ENCODE data around the gene PALB2.

PALB2 gene

DNA sequence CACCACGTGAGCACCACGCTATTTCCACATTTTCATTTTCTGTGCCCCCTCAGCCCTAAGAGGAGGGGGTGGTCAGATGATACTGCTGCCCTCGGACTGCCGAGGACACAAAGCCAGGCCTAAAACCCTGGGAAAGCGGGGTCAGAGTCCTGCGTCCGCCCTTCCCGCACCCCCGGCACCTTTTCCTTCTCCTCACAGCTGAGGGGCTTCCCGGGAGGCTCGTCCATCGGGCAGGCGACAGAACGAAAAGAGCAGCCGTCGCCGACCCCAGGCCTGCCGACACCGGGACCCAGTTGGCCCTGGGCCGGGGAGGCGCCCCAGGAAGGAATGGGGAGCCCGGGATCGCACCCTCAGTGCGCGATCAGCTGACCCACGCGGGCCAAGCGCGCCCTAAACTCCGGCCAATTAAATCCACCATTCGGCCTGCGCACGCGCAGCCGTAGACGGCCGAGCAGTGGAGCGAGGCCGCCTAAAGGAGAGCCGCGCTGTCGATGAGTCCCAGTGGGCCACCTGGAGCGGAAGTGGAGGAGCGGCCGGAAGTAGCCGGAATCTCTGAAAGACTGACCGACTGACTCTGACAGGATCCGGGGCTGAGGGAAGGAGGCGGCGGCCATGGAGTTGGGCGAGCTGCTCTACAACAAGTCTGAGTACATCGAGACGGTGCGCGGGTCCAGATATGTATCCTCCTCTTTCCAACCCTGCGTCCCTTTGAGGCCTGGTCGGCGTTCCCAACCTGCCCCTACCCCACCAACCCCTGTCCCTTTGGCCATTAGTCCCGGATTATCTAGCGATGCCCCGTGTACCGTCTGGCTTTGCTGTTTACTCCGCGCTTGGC lies at the start of gene PALB2, which contains the start of gene DCTN5:
TSS of gene PALB2 (minus strand) at position 380 of the 835 bp plus-strand sequence. CDS start at position 227, 153 bp downstream.
TSS of gene DCTN5 (plus strand) at position 536 of the 835 bp plus-strand sequence. CDS start at position 613, 77 bp downstream.
- peak; percentile 80 to 82 for DNase-seq (ENCODE audit: low read depth in 2 of 2)

GRCh38 chr16:23689442-23690187 lies 48.5 kb upstream of the PALB2 start:
- DNase-seq (ENCODE audit: low read depth in 2 of 2): no peak

GRCh38 chr16:23687034-23687808 lies 46.1 kb upstream of the PALB2 start:
- DNase-seq (ENCODE audit: low read depth in 2 of 2): no peak

DNA sequence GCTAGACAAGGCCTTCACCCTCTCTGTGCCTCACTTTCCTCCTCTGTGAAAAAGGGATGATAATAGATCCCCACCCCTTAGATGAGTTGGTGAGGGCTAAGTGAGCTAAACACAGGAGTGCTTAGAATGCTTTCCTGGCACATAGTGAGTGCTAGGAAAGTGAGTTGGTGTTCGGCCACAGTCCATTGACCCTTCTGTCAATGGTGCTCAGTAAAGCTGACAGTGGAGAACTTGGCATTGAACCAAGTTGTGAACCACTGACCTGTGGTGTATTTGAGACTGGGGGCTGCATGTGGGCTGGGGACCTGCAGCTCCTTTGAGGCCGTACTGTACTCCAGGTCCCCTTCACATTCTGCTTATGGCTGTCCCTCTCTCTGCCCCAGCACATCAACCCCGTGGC lies 42.4 kb upstream of the PALB2 start:
- DNase-seq (ENCODE audit: low read depth in 2 of 2): no peak

GRCh38 chr16:23682181-23682580 lies 41.1 kb upstream of the PALB2 start:
- DNase-seq (ENCODE audit: low read depth in 2 of 2): peak; percentile 20 to 32

DNA sequence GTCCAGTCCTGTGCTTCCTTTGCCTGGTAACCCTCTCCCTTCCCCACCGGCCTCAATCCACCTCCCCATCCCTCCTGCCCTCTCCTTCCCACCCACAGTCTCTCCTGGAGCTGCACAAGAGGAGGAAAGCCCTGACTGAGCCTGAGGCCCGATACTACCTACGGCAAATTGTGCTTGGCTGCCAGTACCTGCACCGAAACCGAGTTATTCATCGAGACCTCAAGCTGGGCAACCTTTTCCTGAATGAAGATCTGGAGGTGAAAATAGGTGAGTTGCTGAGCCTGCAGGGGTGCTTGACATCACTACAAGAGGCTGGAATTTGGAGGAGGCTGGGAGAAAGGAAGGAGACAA lies 38.9 kb upstream of the PALB2 start:
- no peak for DNase-seq (ENCODE audit: low read depth in 2 of 2)

- DNase-seq (ENCODE audit: low read depth in 2 of 2): no peak
These were observed 38.3 kb upstream of the PALB2 start for GRCh38 chr16:23679274-23679985.

DNA sequence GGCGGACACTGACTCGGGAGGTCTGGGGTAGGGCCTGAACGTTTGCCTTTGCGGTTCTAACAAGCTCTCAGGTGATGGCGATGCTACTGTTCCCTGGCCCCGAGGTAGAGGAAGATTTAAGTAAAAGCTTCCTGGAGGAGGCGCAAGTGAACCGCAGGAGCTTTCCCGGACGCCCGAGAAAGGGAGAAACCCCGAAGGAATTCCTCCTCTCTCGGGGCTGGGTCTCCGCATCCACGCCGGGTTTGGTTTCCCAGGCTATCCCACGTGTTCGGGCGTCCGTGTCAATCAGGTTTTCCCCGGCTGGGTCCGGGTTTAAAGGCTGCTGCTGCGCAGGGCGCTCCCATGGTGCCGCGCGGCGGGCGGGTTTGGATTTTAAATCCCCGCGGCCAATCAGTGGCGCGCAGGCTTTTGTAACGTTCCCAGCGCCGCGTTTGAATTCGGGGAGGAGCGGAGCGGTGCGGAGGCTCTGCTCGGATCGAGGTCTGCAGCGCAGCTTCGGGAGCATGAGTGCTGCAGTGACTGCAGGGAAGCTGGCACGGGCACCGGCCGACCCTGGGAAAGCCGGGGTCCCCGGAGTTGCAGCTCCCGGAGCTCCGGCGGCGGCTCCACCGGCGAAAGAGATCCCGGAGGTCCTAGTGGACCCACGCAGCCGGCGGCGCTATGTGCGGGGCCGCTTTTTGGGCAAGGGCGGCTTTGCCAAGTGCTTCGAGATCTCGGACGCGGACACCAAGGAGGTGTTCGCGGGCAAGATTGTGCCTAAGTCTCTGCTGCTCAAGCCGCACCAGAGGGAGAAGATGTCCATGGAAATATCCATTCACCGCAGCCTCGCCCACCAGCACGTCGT lies 37.5 kb upstream of the PALB2 start, which contains the start of gene PLK1:
TSS of gene PLK1 (plus strand) at position 460 of the 844 bp plus-strand sequence. CDS start at position 504, 44 bp downstream.
- peak; percentile 49 to 51 for DNase-seq (ENCODE audit: low read depth in 2 of 2)

- no peak for DNase-seq (ENCODE audit: low read depth in 2 of 2)
These were observed 35.9 kb upstream of the PALB2 start for GRCh38 chr16:23676924-23677480.

DNA sequence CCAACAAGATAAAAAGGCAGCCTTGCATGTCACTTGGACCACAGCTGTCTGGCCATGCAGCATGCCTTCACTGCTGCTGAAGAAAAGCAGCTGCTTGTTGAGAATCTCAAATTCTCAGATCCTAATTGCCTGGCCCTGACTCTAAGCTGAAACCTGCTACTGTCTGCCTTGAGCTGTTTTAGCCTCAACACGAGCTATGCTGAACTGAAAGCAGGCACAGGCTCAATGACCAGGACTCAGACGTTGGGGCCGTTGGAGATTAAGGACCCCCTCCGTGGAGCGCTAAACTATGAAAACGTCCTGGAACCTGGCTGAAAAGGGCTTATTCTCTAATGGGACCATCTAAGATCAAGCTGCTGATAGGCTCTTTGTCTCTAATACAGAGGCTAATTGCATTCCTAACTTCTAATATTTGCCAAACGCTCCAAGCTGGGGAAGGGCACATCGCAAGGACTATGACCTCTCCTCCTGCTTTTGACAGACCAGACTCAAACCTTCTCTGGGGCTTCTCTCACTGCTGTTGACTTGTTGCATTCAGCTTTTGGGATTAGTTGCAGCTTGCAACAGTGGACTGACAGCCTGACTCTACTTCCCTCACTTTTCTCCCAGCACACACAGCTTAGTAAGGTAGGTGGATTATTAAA lies 33.0 kb upstream of the PALB2 start:
- no peak for DNase-seq (ENCODE audit: low read depth in 2 of 2)

- DNase-seq (ENCODE audit: low read depth in 2 of 2): peak; percentile 49 to 55
These were observed 29.1 kb upstream of the PALB2 start for GRCh38 chr16:23670137-23670776.

DNA sequence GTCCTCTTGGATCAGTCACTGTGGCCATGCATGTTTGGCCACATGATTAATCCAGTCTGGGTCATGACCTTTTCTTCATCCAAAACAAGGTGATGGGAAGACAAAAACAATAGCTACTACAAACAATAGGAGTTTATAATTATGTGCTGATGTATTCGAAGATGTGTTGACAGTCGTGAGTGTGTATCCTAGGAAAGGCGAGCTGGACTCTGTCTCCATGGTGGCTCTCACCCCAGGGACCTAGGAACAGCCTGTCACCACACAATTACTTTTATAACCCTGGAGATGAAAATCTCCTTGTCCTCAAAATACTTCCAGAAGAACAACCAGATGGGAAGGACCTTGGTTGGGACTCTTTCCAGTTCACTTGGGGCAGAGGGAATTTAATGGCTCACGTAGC lies 27.8 kb upstream of the PALB2 start:
- DNase-seq (ENCODE audit: low read depth in 2 of 2): no peak

- no peak for DNase-seq (ENCODE audit: low read depth in 2 of 2)
These were observed 27.1 kb upstream of the PALB2 start for GRCh38 chr16:23668225-23668624.

DNA sequence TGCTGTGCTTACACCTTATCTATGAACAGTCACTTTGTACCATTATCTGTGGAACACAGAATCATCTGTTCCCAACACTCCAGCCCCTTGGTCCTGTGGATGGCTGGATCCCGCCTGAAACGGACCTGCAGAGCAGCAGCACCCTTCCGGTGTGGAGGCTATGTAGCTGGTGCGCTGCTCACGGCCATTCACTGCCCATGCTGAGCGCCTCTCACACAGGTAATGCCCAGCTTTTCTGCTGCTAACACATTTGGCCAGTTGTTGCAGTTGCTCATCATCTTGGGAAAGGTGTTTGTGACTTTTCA lies 26.2 kb upstream of the PALB2 start:
- no peak for DNase-seq (ENCODE audit: low read depth in 2 of 2)

DNA sequence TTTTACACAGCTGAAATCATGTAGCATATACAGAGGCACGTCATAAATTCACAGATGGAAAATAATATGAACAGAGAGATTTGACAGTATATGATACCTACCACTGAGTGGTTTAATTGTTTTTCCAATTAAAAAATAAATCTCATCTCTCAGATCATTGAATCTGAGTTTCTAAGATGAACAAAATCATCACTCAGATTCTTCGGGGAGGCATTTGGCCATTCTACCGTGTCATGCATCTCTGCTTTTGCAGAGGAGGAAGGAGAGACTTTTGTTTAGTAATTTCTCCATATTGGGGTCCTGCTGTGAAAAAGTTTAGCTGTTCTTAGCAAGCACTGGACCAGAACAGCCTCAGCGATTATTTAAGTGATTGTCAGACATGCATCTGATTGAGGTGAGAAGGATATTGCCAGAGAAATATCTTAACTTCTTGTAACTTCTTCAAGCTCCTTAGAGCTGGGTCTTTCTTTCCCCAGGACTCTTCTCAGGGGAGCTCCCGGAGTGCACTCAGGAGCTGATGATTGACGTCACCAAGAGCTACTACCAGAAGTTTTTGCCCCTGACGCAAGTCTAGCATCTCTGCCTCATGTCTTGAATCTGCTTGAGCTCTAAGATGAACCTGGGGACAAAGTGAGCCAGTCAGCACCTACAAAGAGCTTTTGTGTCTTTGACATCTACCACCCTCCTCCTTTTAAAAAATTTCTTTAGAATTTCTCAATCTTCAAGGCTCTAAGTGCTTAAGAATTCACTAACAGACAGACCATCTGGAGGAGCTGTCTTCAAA lies 25.7 kb upstream of the PALB2 start:
- no peak for DNase-seq (ENCODE audit: low read depth in 2 of 2)

GRCh38 chr16:23663918-23664317 lies 22.8 kb upstream of the PALB2 start:
- no peak for DNase-seq (ENCODE audit: low read depth in 2 of 2)

DNA sequence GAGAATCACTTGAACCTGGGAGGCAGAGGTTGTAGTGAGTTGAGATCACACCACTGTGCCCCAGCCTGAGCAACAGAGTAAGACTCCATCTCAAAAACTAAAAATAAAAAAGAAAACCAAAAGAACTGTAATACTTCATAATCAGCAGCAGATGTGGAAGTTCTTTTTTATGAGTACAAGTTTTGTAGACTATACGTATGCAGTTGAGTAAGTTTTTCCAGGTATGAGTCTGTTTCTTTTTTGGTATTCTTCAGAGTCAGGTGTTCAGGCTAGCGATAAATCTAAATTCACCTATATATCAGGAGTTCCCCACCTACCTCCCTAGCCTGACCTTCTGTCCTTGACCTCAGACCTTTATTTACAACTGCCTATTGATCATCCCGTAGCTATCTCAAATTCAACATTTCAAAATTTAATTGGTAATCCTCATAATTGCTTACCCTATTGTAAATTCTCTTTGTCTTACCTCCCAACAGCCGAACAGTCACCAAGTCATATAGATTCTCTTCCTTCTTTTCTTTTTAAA lies 10.9 kb upstream of the PALB2 start:
- DNase-seq (ENCODE audit: low read depth in 2 of 2): no peak
